Measurements from ENCODE around the gene PCDHA8.

GRCh38 chr5:140795259-140795641 lies 45.7 kb upstream of the PCDHA8 start:
- no peak for TF ChIP-seq CTCF (IDR thresholded peaks at IDR 0.05 in 4 of 5, conservative IDR thresholded peaks at IDR 0.05 in 1 of 5)
- TF ChIP-seq POLR2A (IDR thresholded peaks at IDR 0.05), result no peak
